Measurements from ENCODE around the gene CFDP1. TPM values are rescaled to one million over a fixed set of nuclear protein-coding genes. Genes with fewer than 3 reads are reported as not detected.

Gene CFDP1
- total RNA-seq (2021) (89.5 and 97.6 TPM in 2 replicates), Bru-seq, nascent RNA (percentile 89 among the genes with signal in this experiment), BruChase-seq, experiment 1, labeled RNA remaining after a 2-hour chase (percentile 89 among the genes with signal in this experiment), BruChase-seq, experiment 2, labeled RNA remaining after a 6-hour chase (percentile 91 among the genes with signal in this experiment)
- long read RNA-seq, transcript CFDP1-201 (7 exons, 1,275 nt) = major isoform, 91 of 113 reads
- long read RNA-seq, partial matches to known transcripts = 4 of 113 reads
- long read RNA-seq, other reads (novel, unspliced or antisense) = 14 of 113 reads

GRCh38 chr16:75432828-75433731, at the start of gene CFDP1:
TSS of gene CFDP1 (minus strand) at chr16:75433503. CDS start at chr16:75433352, 151 bp downstream.
- Histone ChIP-seq H3K4me3 (ENCODE audit: low read depth, low read length, poor library complexity, severe bottlenecking) (peak within 1 kb of the TSS; percentile 88), H3K36me3 (ENCODE audit: insufficient read depth, low read length, poor library complexity, severe bottlenecking) (peaks cover 8% of the 10 kb centered on the region), H3K4me1 (ENCODE audit: insufficient read depth, low read length, poor library complexity, severe bottlenecking) (peaks cover 6% of the 10 kb centered on the region), H3K27me3 (replicated peaks; ENCODE audit: insufficient read depth, low read depth, low read length, poor library complexity) (no peaks in the 10 kb centered on the region), H3K9me3 (ENCODE audit: low read depth, low read length, poor library complexity, severe bottlenecking) (no peaks in the 10 kb centered on the region), H3K27ac (ENCODE audit: low read depth, low read length, poor library complexity, severe bottlenecking) (peak within 1 kb of the TSS; percentile 93)
- POLR2A ChIA-PET (ENCODE audit: low non-redundant PET) = no interaction called here
- peak; percentile 97 for DNase-seq (ENCODE audit: low spot score)
- CTCF ChIA-PET = interaction anchor here (0.8 kb wide), 1 partner anchor 32 kb away, joined by 3 read pairs; no protein-coding TSS in a partner anchor
- TF ChIP-seq, protein P1, sequence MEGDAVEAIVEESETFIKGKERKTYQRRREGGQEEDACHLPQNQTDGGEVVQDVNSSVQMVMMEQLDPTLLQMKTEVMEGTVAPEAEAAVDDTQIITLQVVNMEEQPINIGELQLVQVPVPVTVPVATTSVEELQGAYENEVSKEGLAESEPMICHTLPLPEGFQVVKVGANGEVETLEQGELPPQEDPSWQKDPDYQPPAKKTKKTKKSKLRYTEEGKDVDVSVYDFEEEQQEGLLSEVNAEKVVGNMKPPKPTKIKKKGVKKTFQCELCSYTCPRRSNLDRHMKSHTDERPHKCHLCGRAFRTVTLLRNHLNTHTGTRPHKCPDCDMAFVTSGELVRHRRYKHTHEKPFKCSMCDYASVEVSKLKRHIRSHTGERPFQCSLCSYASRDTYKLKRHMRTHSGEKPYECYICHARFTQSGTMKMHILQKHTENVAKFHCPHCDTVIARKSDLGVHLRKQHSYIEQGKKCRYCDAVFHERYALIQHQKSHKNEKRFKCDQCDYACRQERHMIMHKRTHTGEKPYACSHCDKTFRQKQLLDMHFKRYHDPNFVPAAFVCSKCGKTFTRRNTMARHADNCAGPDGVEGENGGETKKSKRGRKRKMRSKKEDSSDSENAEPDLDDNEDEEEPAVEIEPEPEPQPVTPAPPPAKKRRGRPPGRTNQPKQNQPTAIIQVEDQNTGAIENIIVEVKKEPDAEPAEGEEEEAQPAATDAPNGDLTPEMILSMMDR (conservative IDR thresholded peaks at IDR 0.05; ENCODE audit: low read depth, low read length) = no peak
- no peak for TF ChIP-seq EZH2 (IDR thresholded peaks at IDR 0.05; ENCODE audit: borderline replicate concordance, low read depth, low read length, poor library complexity, severe bottlenecking)
- BruUV-seq (replicated peaks) = no TSS peak
- intact Hi-C loops (cut with micrococcal nuclease; ENCODE audit: unreplicated experiment) = no loop called here

GRCh38 chr16:75482434-75483205, 49.3 kb upstream of the CFDP1 start:
- no TSS peak for BruUV-seq (replicated peaks)
- no peaks in the 10 kb centered on the region for H3K36me3 ChIP-seq (ENCODE audit: insufficient read depth, low read length, poor library complexity, severe bottlenecking)
- POLR2A ChIA-PET (ENCODE audit: low non-redundant PET) = no interaction called here
- CTCF ChIA-PET = interaction anchor here (0.5 kb wide), 1 partner anchor 30 kb away, joined by 6 read pairs; no protein-coding TSS in a partner anchor
- no peak for TF ChIP-seq EZH2 (IDR thresholded peaks at IDR 0.05; ENCODE audit: borderline replicate concordance, low read depth, low read length, poor library complexity, severe bottlenecking)
- TF ChIP-seq, protein P1 (conservative IDR thresholded peaks at IDR 0.05; ENCODE audit: low read depth, low read length) = no peak
- no peak overlapping the region for H3K27ac ChIP-seq (ENCODE audit: low read depth, low read length, poor library complexity, severe bottlenecking)
- DNase-seq (ENCODE audit: low spot score) = no peak
- H3K4me1 ChIP-seq (ENCODE audit: insufficient read depth, low read length, poor library complexity, severe bottlenecking) = no peaks in the 10 kb centered on the region
- H3K27me3 ChIP-seq (replicated peaks; ENCODE audit: insufficient read depth, low read depth, low read length, poor library complexity) = no peaks in the 10 kb centered on the region
- H3K4me3 ChIP-seq (ENCODE audit: low read depth, low read length, poor library complexity, severe bottlenecking) = no peak overlapping the region
- intact Hi-C loops (cut with micrococcal nuclease; ENCODE audit: unreplicated experiment) = no loop called here
- no peaks in the 10 kb centered on the region for H3K9me3 ChIP-seq (ENCODE audit: low read depth, low read length, poor library complexity, severe bottlenecking)

DNA sequence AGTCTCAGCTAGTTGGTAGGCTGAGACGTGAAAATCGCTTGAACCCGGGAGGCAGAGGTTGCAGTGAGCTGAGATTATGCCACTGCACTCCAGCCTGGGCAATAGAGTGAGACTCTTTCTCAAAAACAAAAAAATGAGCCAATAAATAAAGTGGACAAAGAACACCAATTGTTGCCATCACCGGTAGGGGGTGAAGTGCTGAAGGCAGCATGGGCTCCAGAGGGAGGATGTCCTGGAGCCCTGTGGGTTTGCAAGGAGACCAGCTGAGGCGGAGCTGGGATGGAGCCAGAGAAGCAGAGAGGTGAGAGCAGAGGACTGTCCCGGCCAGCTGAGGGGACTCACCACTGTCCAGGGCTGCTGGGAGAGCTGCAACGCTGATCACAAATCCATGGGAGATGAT, 48.2 kb upstream of the CFDP1 start:
- H3K36me3 ChIP-seq (ENCODE audit: insufficient read depth, low read length, poor library complexity, severe bottlenecking) = no peaks in the 10 kb centered on the region
- H3K4me1 ChIP-seq (ENCODE audit: insufficient read depth, low read length, poor library complexity, severe bottlenecking) = no peaks in the 10 kb centered on the region
- no peak overlapping the region for H3K27ac ChIP-seq (ENCODE audit: low read depth, low read length, poor library complexity, severe bottlenecking)
- CTCF ChIA-PET = interaction anchor here (0.6 kb wide), 1 partner anchor 36 kb away, joined by 6 read pairs; no protein-coding TSS in a partner anchor
- H3K27me3 ChIP-seq (replicated peaks; ENCODE audit: insufficient read depth, low read depth, low read length, poor library complexity) = no peaks in the 10 kb centered on the region
- DNase-seq (ENCODE audit: low spot score) = no peak
- H3K9me3 ChIP-seq (ENCODE audit: low read depth, low read length, poor library complexity, severe bottlenecking) = no peaks in the 10 kb centered on the region
- POLR2A ChIA-PET (ENCODE audit: low non-redundant PET) = no interaction called here
- H3K4me3 ChIP-seq (ENCODE audit: low read depth, low read length, poor library complexity, severe bottlenecking) = no peak overlapping the region
- intact Hi-C loops (cut with micrococcal nuclease; ENCODE audit: unreplicated experiment) = no loop called here
- TF ChIP-seq, protein P1 (conservative IDR thresholded peaks at IDR 0.05; ENCODE audit: low read depth, low read length) = no peak
- no peak for TF ChIP-seq EZH2 (IDR thresholded peaks at IDR 0.05; ENCODE audit: borderline replicate concordance, low read depth, low read length, poor library complexity, severe bottlenecking)
- no TSS peak for BruUV-seq (replicated peaks)
